ENCODE measurements around the gene PRKN.

Gene PRKN

DNA sequence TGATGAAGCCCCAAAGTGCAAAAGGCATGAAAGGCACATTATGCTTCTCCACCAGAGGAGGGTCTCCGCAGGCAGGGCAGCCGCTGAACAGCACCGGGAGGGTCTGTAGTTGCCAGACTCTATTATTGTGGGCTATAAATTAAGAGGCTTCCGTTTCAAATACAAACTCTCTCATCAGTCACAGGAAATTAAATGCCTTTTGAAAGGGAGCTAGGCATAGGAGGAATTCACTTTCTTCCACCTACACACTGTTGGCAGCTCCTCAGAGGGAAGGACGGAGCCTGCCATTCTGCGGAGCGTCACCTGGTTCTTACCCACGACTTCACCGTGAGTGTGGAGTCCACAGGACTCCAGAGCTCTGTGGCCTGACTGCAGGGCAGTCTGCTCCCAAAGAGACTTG, 1312.9 kb downstream of the PRKN start:
- no peak for DNase-seq

DNA sequence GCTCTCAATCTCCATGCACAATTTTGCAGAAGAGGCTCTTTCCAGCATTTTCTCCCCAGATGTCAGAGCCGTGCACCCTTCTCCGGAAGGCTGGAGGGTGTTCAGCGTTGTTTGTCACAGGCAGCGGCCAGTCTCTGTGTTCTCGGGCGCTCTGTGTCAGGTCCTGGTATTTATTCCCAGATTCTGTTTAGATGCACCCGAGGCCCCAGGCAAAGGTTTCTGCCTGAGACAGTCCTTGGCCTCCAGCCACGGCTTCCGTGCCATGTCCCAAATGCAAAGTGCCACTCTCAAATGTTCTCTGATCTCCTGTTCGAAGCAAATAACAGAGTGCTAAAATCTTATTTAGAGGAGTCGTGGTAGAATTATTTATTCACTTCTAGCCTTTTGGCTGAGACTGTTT, 1313.4 kb downstream of the PRKN start:
- no peak for DNase-seq

DNA sequence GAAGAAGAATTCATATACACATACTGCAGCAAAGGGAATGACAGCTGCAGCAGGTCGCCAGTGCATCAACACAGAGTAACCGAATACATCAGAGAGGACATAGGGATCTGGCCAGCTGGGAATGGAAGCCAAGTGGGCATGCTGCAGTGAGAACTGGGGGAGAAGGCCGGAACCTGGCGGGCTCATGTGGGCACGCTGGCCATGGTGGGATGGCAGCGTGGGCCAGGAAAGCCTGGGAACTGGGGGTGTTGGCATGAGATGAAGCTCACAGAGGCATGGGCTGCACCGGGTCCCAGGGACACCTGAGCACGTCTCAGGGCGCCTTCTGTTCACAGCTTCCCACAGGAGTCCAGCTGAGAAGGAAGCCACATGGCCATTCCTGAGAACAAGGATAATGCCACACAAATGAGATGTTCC, 1314.2 kb downstream of the PRKN start:
- no peak for DNase-seq

DNA sequence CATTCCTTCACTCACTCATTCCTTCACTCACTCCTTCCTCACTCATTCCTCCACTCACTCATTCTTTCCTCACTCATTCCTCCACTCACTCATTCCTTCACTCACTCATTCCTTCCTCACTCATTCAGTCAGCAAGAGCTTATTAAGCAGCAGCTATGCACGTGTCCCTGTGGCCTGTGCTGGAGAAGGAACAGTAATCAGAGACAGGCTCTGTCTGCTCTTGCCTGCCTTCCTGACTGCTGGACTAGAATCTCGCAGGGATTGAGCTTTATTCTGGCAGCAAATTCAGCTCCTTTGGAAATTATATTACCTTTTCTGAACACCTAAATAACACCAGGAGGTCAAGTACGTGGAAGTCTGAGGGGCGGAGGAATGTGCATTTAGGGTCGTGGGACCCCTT, 1314.8 kb downstream of the PRKN start:
- DNase-seq: no peak

DNA sequence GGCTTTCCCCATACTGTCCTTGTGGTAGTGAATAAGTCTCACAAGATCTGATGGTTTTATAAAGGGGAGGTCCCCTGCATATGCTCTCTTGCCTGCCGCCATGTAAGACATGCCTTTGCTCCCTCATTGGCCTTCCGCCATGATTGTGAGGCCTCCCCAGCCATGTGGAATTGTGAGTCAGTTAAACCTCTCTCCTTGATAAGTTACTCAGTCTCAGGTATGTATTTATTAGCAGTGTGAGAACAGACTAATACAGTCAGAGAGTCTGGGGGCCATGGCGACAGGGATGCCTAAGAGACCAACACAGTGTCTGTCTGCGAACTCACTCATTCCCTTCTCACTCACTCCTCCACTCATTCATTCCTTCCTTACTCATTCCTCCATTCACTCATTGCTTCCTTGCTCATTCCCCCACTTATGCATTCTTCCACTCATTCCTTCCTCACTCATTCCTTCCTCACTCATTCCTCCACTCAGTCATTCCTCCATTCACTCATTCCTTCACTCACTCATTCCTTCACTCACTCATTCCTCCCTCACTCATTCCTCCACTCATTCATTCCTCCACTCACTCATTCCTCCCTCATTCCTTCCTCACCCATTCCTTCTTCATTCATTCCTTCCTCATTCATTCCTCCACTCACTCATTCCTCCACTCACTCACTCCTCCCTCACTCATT, 1316.2 kb downstream of the PRKN start:
- DNase-seq: no peak

DNA sequence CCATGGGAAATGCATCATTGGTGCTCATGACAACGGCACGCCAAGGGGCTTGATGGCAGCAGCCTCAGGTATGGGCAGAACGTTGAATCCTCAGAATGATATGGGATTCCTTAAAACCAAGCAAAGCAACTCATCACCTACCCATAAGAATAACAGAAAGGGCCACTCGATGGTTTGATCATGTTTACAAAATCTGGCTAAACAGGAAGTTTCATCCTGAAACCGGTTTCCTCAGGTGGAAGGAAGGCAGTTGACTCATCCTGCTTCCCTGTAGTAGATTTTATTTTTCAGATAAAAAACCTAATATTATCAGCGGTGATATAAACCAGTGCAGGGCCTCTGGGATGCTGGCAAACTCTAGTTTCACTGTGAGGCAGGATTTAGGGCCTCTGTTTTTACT, 1316.8 kb downstream of the PRKN start:
- DNase-seq: no peak

DNA sequence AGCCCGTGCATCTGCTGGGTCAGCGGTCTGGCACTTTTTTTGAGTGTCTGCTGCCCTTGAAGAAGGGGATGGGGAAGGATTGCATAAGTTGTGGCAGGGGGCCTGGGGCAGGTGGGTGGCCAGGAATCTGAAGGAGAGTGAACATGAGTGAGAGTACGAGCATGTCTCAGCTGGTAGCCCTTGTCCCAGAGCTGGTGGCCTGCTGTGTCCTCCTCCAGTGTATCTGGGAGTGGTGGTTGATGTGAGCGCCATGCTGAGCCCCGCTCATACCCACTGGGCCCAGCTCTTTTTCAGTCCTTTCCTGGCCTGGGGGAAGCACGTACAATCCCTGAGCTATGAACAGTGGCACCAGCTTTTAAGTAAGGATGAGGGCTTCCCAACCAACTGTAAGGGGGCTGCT, 1317.5 kb downstream of the PRKN start:
- no peak for DNase-seq

DNA sequence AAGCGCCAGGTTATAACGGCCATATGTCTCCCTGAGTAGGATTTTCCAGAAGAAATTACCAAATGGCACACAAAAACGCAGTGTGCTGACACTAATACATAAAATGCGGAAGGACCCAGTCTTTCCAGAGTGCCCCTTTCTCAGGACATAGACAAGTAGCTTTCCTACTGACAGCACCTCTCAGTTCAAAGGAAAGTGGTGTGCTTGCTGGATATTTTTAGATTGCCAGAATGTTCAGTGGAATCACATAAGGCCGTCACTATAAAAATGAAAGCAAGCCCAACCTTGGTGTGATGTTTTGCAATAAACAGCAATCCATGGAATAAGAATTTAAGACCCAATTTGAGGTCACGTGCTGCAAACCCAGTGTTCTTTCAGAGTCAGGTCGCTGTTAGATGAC, 1318.2 kb downstream of the PRKN start:
- DNase-seq: no peak

DNA sequence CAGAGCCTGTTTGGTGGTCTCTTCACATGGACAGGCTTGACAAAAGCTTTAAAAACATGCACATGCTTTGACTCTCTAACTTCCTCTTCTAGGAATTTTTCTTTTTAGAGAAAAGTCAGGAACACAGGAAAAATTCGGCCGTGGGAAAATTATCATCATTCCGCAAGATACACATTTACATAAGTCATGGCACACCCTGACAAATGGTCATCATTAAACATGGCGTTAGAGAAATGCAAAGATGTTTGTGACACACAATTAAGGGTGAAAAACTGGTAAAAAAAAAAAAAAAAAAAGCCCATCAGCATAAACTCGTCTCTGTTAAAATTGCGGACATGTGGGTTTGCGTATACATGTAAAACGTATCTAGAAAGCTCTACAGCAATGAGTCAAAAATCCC, 1319.5 kb downstream of the PRKN start:
- DNase-seq: no peak

DNA sequence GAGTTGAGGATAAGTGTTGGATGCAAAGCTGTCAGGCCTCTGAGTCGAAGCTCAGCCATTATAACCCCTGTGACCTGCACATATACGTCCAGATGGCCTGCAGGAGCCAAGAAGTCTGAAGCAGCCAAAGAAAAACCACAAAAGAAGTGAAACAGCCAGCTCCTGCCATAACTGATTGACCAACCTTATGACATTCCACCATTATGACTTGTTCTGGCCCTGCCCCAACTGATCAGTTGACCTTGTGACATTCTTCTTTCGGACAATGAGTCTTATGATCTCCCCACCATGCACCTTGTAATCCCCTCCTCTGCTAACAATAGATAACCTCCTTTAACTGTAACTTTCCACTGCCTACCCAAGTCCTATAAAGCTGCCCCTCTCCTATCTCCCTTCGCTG, 1320.0 kb downstream of the PRKN start:
- DNase-seq: no peak

DNA sequence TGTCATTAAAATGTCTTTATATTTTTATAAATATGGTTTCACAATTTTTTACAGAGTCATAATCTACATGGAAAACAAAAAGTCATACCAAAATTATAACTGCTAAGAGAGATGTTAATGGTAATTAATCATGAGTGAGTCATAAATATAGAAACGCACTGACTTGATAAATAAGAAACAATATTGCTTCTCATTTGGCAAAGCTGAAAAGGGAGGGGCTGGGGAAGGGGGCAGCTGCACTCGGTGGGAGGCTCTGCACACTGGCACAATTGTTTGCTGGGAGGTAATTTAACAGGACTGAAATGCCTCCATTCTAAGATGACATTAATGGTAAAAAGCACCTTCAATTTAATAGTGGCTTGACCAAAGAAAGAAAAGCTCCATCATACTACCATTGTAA, 1320.5 kb downstream of the PRKN start:
- DNase-seq: no peak

DNA sequence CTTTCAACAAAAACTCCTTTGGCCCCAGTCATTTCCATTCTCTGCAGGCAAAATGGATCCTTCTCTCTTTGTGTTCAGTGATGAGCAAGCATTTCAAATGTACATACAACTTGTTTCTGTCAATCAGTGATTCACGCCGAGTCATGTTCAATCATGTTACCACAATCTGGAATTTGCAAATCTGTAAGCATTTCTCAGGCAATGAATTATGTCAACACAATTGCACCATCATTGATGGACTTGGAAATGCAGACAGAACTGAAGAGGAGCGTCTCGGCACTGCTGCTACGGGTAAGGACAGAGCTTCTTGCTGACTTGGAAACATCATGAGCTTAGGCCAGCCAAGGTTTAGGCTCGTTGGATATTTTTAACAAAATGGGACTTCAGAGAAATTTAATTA, 1320.9 kb downstream of the PRKN start:
- DNase-seq: no peak

DNA sequence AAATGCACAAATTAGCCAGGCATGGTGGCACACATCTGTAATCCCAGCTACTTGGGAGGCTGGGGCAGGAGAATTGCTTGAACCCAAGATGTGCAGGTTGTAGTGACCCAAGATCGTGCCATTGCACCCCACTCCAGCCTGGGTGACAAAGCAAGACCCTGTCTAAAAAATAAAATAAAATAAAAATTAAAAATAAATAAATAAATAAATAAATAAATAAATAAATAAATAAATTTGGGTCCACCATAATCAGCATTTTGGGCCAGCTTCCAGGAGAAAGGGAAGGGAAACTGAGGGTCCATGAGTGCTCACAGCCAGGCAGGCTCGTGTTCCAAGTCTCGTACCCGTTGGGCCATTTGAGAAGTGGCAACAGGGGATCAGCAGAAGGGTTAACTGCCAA, 1322.1 kb downstream of the PRKN start:
- DNase-seq: no peak

DNA sequence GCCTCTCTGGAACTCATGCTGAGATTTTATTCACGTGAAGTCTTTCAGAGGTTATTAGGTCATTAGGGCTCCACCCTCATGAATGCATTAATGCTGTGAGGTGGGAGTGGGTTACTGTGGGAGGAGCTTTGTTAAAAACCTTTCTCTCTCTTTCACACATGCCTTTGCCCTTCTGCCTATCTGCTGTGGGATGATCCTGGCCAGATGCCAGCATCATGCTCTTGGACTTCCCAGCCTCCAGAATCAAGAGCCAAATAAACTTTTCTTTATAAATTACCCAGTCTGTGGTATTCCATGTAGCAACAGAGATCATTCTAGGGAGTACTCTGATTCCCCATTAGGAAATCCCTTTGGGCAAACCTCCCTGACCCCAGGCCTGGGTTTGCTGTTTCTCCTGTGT, 1323.8 kb downstream of the PRKN start:
- no peak for DNase-seq

DNA sequence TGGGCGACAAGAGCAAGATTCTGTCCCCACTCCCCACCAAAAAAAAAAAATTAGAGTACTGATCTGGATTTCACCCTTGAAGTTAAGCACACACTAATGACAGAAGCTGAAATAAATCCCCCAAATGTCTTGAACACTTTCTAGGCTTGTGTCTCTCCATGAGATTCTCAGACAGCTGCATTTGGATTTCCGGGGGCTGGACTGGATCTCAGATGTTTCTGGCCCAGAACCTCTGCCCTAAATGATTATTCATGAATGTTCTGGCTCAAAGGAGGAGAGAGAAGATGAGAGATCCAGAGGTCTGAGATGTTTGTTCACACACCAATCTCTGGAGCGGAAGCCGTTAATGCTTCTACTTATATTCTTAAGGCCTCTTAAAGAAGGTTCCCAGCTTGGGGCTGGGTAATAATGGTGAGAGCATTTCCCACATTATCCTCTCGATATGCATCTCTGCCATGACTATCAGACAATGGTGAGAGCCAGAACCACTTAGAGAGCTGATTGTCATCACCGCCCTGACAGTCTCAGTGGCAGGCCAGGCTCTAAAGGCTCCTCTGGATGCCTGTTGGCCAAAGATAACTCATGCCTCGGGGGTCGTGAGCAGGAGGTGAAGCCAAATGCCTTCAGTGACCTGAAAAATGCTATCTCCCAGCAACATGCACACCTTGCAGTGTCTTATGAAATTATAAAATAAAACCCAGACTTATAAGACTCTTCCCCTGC, 1325.8 kb downstream of the PRKN start:
- DNase-seq: no peak

DNA sequence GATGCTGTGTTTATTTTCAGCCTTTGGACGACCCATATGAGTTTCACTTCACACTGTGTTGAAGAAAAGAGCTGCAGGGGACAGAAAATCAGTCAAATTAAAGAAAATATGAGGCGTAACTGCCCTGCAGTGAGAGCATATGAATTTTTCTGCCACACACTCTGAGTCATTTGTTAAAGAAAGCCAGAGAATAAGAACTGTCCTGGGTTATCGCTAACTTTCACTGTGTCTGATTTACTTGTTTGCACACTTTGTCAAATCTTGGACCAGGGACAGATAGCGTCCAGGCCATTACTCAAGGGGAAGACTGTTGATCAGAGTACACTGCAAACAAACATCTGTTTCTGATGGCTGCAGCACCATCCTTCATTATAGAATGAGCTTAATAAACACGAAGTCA, 1326.9 kb downstream of the PRKN start:
- DNase-seq: no peak

DNA sequence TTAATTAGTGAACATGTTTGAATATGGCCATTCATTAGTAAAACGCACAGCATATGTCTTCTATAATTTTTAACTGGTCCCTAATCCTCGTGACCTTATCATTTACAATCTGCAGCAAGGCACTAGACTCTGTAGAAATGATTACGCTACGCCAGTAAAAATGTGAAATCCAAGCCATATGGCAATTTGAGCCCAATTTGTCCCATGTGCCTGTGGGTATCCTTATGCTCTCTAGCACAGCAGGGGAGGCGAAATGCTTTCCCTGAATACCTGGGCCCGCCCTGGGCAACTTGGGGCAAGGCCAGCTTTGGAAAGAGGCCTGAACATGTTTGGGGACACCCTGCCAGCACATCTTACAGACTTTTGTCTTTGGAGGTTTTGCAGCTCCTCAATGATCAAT, 1331.0 kb downstream of the PRKN start:
- no peak for DNase-seq

DNA sequence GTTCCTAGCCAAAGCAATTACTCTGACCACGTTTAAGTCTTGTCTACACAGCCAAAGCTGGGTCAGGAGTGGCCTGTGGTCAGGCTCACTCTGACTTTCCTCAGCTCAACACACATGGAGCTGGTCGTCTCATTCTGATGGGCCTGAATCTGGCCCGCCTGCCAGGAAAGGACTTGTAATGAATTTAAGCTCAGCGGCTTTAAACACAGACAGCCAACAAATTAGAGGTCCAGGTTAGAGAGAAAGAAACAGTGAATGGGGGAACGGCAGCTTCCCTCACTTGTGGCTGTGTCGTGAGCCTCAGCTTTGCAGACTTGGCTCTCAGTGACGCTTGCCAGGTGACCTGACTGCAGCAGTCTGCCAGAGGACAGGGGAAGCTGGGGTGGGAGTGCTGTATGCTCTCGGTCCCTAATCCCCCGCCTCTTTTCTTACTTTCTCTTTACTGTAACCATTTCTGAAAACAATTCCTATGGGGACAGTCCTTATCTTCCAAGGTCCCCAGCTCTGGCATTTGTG, 1331.8 kb downstream of the PRKN start:
- DNase-seq: no peak

DNA sequence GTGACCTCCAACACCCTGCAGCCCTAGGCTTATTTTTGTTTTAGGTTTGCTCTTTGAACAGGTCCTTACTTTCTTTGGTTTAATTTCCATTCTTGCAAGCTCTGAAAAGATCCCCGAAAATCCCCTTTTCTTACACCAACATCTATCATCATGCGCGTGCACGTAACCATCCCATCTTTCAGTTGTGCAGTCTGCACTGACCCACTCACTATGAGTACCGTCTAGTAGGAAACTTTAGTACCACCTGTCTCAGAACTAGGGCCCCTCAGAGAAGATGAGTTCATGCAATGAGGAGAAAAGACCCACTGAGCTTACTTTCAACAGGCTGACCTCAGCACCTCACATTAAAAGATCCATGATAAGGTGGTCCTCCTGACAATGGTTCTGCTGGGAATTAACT, 1333.1 kb downstream of the PRKN start:
- DNase-seq: no peak

DNA sequence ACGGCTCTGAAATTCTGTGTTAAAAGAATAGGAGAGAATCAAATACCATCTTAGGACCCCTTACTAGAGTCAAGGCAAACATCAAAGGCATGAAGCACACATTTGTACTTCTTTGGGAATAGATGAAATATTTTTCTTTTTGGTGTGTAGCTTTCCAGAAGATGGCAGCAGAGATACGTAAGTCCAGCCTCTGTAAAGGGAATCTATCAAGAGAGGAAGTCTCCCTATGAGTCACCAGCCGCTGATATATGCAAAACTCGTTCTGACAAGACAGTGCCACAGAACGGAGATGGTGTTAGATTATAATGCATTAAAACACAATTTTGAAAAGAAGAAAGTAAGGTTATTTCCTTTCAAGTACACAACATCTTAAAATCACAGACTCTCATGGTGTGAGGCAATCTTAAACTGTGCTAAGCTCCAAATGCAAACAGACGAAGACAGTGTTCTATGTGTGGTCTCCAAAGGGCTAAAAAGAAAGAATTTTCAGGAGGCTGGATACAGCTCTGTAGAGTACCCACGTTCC, 1333.7 kb downstream of the PRKN start:
- peak; percentile 7 to 62 for DNase-seq

DNA sequence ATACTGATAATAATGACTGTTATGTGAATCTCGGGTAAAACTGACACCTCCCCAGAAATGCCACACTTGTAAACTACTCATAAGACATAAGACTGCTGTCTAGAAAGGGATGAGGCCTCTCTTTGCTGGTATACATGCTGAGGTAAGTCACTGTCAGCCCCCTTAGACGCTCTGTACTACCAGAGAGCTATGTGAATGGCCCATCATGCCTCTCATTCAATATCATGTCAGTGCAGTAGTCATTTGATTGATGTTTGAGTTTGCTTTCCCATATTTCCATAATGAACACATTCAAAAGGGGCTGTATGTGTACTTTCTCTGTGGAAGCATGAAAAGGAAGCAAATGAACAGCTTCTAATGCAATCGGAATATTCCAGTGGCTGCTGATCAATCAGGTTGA, 1334.3 kb downstream of the PRKN start:
- no peak for DNase-seq

DNA sequence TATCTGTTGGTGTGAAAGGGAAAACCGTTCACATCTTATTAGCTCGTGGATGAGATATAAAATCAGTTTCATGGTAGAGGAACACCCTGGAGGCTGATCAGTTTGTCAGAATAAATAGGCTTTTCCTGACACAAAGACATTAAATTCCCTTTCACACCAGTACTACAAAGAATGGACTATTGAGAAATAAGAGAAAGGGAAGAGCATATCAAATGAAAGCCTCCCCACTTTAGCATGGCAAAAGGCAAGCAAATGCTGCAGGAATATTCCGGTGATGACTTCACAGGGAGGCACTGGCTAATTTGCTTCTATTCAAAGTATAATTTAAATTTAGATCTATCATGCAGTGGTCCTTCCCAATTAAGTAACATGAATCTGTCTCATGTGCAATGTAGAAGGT, 1337.8 kb downstream of the PRKN start:
- DNase-seq: no peak

DNA sequence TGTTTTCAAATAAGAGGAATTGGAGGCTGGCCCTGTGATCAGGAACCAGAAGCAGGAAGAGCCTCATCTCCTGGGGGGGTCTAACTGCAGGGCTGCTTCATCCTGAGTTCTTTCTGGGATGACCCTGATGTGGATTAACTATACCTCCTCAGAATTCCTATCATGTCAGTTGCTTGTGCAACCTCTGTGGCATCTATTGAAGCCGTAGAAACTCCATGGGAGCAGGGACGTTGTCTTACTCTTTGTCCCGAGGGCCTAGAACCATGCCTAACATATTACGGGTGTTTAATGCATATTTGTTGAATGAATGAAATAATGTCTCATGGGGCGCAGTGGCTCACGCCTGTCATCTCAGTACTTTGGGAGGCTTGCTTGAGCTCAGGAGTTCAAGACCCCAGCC, 1343.6 kb downstream of the PRKN start:
- no peak for DNase-seq

DNA sequence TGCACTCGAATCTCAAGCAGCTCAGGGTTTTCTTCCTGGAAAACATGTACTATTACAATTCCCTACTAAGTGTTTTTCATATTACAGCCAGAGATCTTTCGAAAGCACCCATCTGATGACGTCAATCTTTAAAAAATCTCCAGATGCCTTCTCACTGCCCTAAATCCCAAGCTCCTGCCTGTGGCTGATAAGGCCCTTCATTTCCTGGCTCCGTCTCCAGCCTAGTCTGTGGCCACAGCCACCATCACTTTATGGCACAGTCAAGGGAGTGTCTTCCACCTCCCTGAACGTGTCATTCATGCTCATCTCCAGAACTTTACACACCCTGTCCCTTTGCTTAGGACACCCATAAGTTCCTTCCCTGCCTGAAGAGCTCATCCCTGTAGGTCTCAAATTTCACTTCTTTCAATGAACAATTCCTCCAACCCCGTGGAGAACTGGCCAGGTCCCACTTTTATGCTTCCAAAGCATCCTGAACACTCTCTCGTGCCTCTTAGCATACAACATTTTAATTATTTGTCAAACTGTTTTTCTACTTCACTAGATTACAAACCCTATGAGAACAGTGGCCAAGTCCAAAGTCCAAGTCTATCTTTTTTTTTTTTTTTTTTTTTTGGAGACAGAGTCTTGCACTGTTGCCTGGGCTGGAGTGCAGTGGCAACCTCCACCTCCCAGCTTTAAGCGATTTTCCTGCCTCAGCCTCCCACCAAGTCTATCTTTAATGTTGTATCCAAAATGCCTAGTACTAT, 1347.6 kb downstream of the PRKN start:
- DNase-seq: no peak

Measured in NCI-H446 (cell line).